Liver (tissue), 9 donors: ENCODE results near the gene AGPAT2. TPM values are rescaled to one million over a fixed set of nuclear protein-coding genes. Genes with fewer than 3 reads are reported as not detected.
"Not testable (repeated sequence)": the region's sequence is repeated elsewhere in the genome, so short reads cannot be mapped to it uniquely, and the experiment has no call there.

Source experiments
- DNase-seq: peaks from one replicate; pipeline ENCODE4 v3.0.0-alpha.2; 2017; ENCODE audit warnings: low spot score
- H3K27ac ChIP-seq, 2 donors: one replicate each; pipeline ENCODE4 v1.7.0; 2013; ENCODE audit warnings: inconsistent platforms in 2 of 2, low read length in 2 of 2, control low read depth in 1 of 2, low read depth in 1 of 2, mild to moderate bottlenecking in 1 of 2
- H3K27me3 ChIP-seq, 4 donors: one replicate each; pipeline versions ENCODE4 v1.6.1 to v1.7.0; 2013; ENCODE audit warnings: low read length in 3 of 4, inconsistent platforms in 1 of 4, mild to moderate bottlenecking in 1 of 4, moderate library complexity in 1 of 4; ENCODE audit not compliant: control insufficient read depth in 4 of 4, insufficient read depth in 4 of 4
- H3K36me3 ChIP-seq, 4 donors: one replicate each; pipeline versions ENCODE4 v1.6.1 to v1.7.0; 2013; ENCODE audit warnings: low read length in 3 of 4, mild to moderate bottlenecking in 3 of 4, low read depth in 1 of 4, moderate library complexity in 1 of 4; ENCODE audit not compliant: control insufficient read depth in 4 of 4, insufficient read depth in 3 of 4
- H3K4me1 ChIP-seq, 4 donors: one replicate each; pipeline versions ENCODE4 v1.6.1 to v1.7.0; 2013; ENCODE audit warnings: low read length in 3 of 4, mild to moderate bottlenecking in 3 of 4, moderate library complexity in 1 of 4; ENCODE audit not compliant: control insufficient read depth in 4 of 4, insufficient read depth in 4 of 4
- H3K4me3 ChIP-seq, 3 donors: one replicate each; pipeline versions ENCODE4 v1.6.1 to v1.7.0; 2013; ENCODE audit warnings: low read length in 3 of 3, control low read depth in 1 of 3, low read depth in 1 of 3, mild to moderate bottlenecking in 1 of 3
- H3K9ac ChIP-seq, 2 donors: one replicate each; pipeline ENCODE4 v1.7.0; 2013; ENCODE audit warnings: low read length in 2 of 2, mild to moderate bottlenecking in 2 of 2, moderate library complexity in 2 of 2, control low read depth in 1 of 2, low read depth in 1 of 2
- H3K9me3 ChIP-seq, 4 donors: one replicate each; pipeline versions ENCODE4 v1.6.1 to v1.7.0; 2013; ENCODE audit warnings: low read length in 3 of 4; ENCODE audit not compliant: control insufficient read depth in 4 of 4
- FOXA1 ChIP-seq: IDR thresholded peaks from 2 replicates; pipeline ENCODE4 v1.6.1; 2016; ENCODE audit warnings: antibody characterized with exemption
- GABPA ChIP-seq, 2 donors: IDR thresholded peaks in 1 of 2; conservative IDR thresholded peaks in 1 of 2; 2 replicates each; pipeline ENCODE4 v1.6.1; 2016; ENCODE audit warnings: antibody characterized with exemption in 2 of 2, mild to moderate bottlenecking in 1 of 2, moderate library complexity in 1 of 2
- HNF4A ChIP-seq, 2 donors: conservative IDR thresholded peaks; 2 replicates each; pipeline ENCODE4 v1.6.1; 2016; ENCODE audit warnings: antibody characterized with exemption in 2 of 2, mild to moderate bottlenecking in 2 of 2
- HNF4G ChIP-seq: IDR thresholded peaks from 2 replicates; pipeline ENCODE4 v1.6.1; 2016; ENCODE audit warnings: antibody characterized with exemption
- JUND ChIP-seq, 2 donors: IDR thresholded peaks; 2 replicates each; pipeline ENCODE4 v1.6.1; 2016; ENCODE audit warnings: antibody characterized with exemption in 2 of 2
- NR2F2 ChIP-seq: IDR thresholded peaks from 2 replicates; pipeline ENCODE4 v1.6.1; 2016; ENCODE audit warnings: antibody characterized with exemption
- RAD21 ChIP-seq, 2 donors: IDR thresholded peaks; 2 replicates each; pipeline ENCODE4 v1.6.1; 2016; ENCODE audit warnings: antibody characterized with exemption in 2 of 2, mild to moderate bottlenecking in 2 of 2
- SP1 ChIP-seq: IDR thresholded peaks from 2 replicates; pipeline ENCODE4 v1.6.1; 2018; ENCODE audit warnings: antibody characterized with exemption, mild to moderate bottlenecking
- TAF1 ChIP-seq: conservative IDR thresholded peaks from 2 replicates; pipeline ENCODE4 v1.6.1; 2016; ENCODE audit warnings: antibody characterized with exemption, mild to moderate bottlenecking
- YY1 ChIP-seq: IDR thresholded peaks from 2 replicates; pipeline ENCODE4 v1.6.1; 2016; ENCODE audit warnings: antibody characterized with exemption, mild to moderate bottlenecking
- WGBS: extraction: QIAGEN DNeasy Blood & Tissue Kit; methylation state at CpG from one replicate; pipeline ENCODE4 v1.1.7; 2013; 5-methylcytosine and 5-hydroxymethylcytosine counted together
- polyA plus RNA-seq, 2 donors: library from polyadenylated mRNA; stranded (reverse) in 1 of 2; unstranded in 1 of 2; fragments of 200-250 nt in 1 of 2; fragments of >200 nt in 1 of 2; fragmentation: Nextera tagmentation in 1 of 2; extraction: Ambion mirVana in 1 of 2; gene quantifications; one replicate each; pipeline versions ENCODE4 v1.2.1 to v1.2.3, GENCODE V29; 2013 to 2015
- total RNA-seq, 2 donors: library from RNA; depleted of rRNA; stranded (reverse); fragments of >200 nt; gene quantifications; one replicate each; pipeline ENCODE4 v1.2.3, GENCODE V29; 2014
- TF ChIP-seq, protein P1 (sequence below): fragments of 150-350 bp; IDR thresholded peaks from 2 replicates; pipeline ENCODE4 v1.5.1; 2017; ENCODE audit warnings: improper control_type of control experiment, low read depth, low read length; ENCODE audit not compliant: missing input control
- TF ChIP-seq, protein P2 (sequence below): IDR thresholded peaks from 2 replicates; pipeline ENCODE4 v1.6.1; 2016; ENCODE audit warnings: antibody characterized with exemption
- donor health status: healthy.
- donor health status: healthy.
- donor health status: healthy.
- donor health status: healthy.
- donor health status: healthy.

The AGPAT2 gene
- total and polyA plus RNA-seq, 4 donors: 75.1 to 222 (median 212) TPM

- H3K4me3 ChIP-seq: no peak overlapping the region
- H3K4me1 ChIP-seq: peaks cover 0 to 8% (median 4%) of the 10 kb centered on the region in 4 donors
- no peaks in the 10 kb centered on the region for H3K36me3 ChIP-seq
- TF ChIP-seq HNF4A (conservative IDR thresholded peaks at IDR 0.05): no peak
- no peak for TF ChIP-seq GABPA (IDR thresholded peaks at IDR 0.05 in 1 of 2, conservative IDR thresholded peaks at IDR 0.05 in 1 of 2)
- no peak for TF ChIP-seq SP1
- TF ChIP-seq, protein P1, sequence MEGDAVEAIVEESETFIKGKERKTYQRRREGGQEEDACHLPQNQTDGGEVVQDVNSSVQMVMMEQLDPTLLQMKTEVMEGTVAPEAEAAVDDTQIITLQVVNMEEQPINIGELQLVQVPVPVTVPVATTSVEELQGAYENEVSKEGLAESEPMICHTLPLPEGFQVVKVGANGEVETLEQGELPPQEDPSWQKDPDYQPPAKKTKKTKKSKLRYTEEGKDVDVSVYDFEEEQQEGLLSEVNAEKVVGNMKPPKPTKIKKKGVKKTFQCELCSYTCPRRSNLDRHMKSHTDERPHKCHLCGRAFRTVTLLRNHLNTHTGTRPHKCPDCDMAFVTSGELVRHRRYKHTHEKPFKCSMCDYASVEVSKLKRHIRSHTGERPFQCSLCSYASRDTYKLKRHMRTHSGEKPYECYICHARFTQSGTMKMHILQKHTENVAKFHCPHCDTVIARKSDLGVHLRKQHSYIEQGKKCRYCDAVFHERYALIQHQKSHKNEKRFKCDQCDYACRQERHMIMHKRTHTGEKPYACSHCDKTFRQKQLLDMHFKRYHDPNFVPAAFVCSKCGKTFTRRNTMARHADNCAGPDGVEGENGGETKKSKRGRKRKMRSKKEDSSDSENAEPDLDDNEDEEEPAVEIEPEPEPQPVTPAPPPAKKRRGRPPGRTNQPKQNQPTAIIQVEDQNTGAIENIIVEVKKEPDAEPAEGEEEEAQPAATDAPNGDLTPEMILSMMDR: no peak
- no peak for TF ChIP-seq FOXA1
- TF ChIP-seq HNF4G: no peak
- no peak for TF ChIP-seq JUND (IDR thresholded peaks at IDR 0.05)
- TF ChIP-seq YY1: no peak
- no peak for TF ChIP-seq RAD21 (IDR thresholded peaks at IDR 0.05)
- no peak for TF ChIP-seq TAF1
- no peak for TF ChIP-seq NR2F2
- no peak for DNase-seq
- no peak overlapping the region for H3K27ac ChIP-seq
- no peak overlapping the region for H3K9ac ChIP-seq
- no peaks in the 10 kb centered on the region for H3K9me3 ChIP-seq
- WGBS: 97% methylated on average over 7 of the region's 7 CpGs
- no peaks in the 10 kb centered on the region for H3K27me3 ChIP-seq
Observed at GRCh38 chr9:136707011-136707410, 19.8 kb upstream of the AGPAT2 start.

GRCh38 chr9:136705564-136705963, 18.3 kb upstream of the AGPAT2 start:
- H3K27ac ChIP-seq: no peak overlapping the region
- peaks cover 0 to 3% (median 0%) of the 10 kb centered on the region in 4 donors for H3K4me1 ChIP-seq
- no peaks in the 10 kb centered on the region for H3K27me3 ChIP-seq
- TF ChIP-seq HNF4G (no peak), YY1 (no peak), RAD21 (IDR thresholded peaks at IDR 0.05) (no peak)
- TF ChIP-seq, protein P2, sequence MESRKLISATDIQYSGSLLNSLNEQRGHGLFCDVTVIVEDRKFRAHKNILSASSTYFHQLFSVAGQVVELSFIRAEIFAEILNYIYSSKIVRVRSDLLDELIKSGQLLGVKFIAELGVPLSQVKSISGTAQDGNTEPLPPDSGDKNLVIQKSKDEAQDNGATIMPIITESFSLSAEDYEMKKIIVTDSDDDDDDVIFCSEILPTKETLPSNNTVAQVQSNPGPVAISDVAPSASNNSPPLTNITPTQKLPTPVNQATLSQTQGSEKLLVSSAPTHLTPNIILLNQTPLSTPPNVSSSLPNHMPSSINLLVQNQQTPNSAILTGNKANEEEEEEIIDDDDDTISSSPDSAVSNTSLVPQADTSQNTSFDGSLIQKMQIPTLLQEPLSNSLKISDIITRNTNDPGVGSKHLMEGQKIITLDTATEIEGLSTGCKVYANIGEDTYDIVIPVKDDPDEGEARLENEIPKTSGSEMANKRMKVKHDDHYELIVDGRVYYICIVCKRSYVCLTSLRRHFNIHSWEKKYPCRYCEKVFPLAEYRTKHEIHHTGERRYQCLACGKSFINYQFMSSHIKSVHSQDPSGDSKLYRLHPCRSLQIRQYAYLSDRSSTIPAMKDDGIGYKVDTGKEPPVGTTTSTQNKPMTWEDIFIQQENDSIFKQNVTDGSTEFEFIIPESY: no peak
- no peaks in the 10 kb centered on the region for H3K36me3 ChIP-seq
- H3K9me3 ChIP-seq: no peaks in the 10 kb centered on the region
- WGBS: 86% methylated on average over 7 of the region's 7 CpGs
- H3K9ac ChIP-seq: no peak overlapping the region
- no peak overlapping the region for H3K4me3 ChIP-seq
- DNase-seq: no peak

- H3K9ac ChIP-seq, H3K27me3 ChIP-seq, H3K4me3 ChIP-seq, DNase-seq, H3K9me3 ChIP-seq, H3K27ac ChIP-seq, H3K4me1 ChIP-seq, H3K36me3 ChIP-seq: not testable (repeated sequence)
- 81% methylated on average over 8 of the region's 8 CpGs for WGBS
Observed at GRCh38 chr9:136704741-136705140, 17.5 kb upstream of the AGPAT2 start.
